H1 (cell line): ENCODE measurements around the gene KCNH5. TPM values are rescaled to one million over a fixed set of nuclear protein-coding genes. Genes with fewer than 3 reads are reported as not detected.

Experiments
- CTCF ChIA-PET: fragments of 300-600 bp; sonication (Branson Sonifier 250); formaldehyde crosslinking; loops from one replicate; lab custom pipeline; 2021; ENCODE audit not compliant: partially characterized antibody; lab: Charles Lee
- POLR2A ChIA-PET: fragments of 300-600 bp; sonication (Branson Sonifier 250); formaldehyde crosslinking; loops from one replicate; lab custom pipeline; 2021; ENCODE audit warnings: inconsistent platforms; ENCODE audit not compliant: partially characterized antibody; lab: Charles Lee
- DNase-seq, 2 experiments: peaks; one replicate each; pipeline versions ENCODE4 v3.0.0 to v3.0.0-alpha.2; 2010 to 2022; ENCODE audit warnings: low spot score in 2 of 2, low read depth in 1 of 2, mixed read lengths in 1 of 2
- FAIRE-seq: peaks from 2 replicates; lab custom pipeline; 2011; peaks lifted over from hg19 to GRCh38; lab: Jason Lieb, UNC
- H2AFZ ChIP-seq: 2 replicates; pipeline ENCODE4 v1.8.1; 2012; ENCODE audit warnings: low read length, inconsistent platforms
- H2AK5ac ChIP-seq: 2 replicates; pipeline ENCODE4 v1.6.1; 2013; ENCODE audit warnings: low read depth, low read length
- H2BK120ac ChIP-seq: replicated peaks from 2 replicates; pipeline ENCODE3; 2013; ENCODE audit warnings: low read depth, low read length, inconsistent platforms
- H2BK12ac ChIP-seq: 2 replicates; pipeline ENCODE4 v1.6.1; 2013; ENCODE audit warnings: low read depth, low read length
- H2BK15ac ChIP-seq: 2 replicates; pipeline ENCODE4 v1.6.1; 2013; ENCODE audit warnings: low read length
- H2BK20ac ChIP-seq: 2 replicates; pipeline ENCODE4 v1.6.1; 2013; ENCODE audit warnings: low read length
- H2BK5ac ChIP-seq: 2 replicates; pipeline ENCODE4 v1.6.1; 2013; ENCODE audit warnings: low read depth, low read length
- H3K14ac ChIP-seq: 2 replicates; pipeline ENCODE4 v1.6.1; 2013; ENCODE audit warnings: inconsistent platforms; ENCODE audit not compliant: insufficient read length
- H3K18ac ChIP-seq: 2 replicates; pipeline ENCODE4 v1.6.1; 2013; ENCODE audit warnings: low read length; ENCODE audit errors: extremely low read depth
- H3K23ac ChIP-seq: 2 replicates; pipeline ENCODE4 v1.6.1; 2013; ENCODE audit warnings: inconsistent platforms; ENCODE audit not compliant: insufficient read length
- H3K23me2 ChIP-seq: 2 replicates; pipeline ENCODE4 v1.6.1; 2013; ENCODE audit warnings: low read depth, low read length
- H3K27ac ChIP-seq: 2 replicates; pipeline ENCODE4 v1.6.1; 2011; ENCODE audit warnings: low read depth, low read length, inconsistent platforms
- H3K27me3 ChIP-seq, 4 experiments: replicated peaks in 1 of 4; 1 replicate in 1 of 4; 2 replicates in 3 of 4; pipeline versions ENCODE4 v1.6.1 to v1.8.1; 2011 to 2013; ENCODE audit warnings: low read length in 3 of 4, mild to moderate bottlenecking in 3 of 4, inconsistent platforms in 2 of 4, mixed read lengths in 2 of 4, moderate library complexity in 1 of 4; ENCODE audit not compliant: control insufficient read depth in 3 of 4, insufficient read depth in 3 of 4; ENCODE audit errors: extremely low read depth in 1 of 4
- H3K36me3 ChIP-seq, 4 experiments: 2 replicates each; pipeline versions ENCODE4 v1.6.1 to v1.8.1; 2011 to 2013; ENCODE audit warnings: mild to moderate bottlenecking in 4 of 4, low read length in 3 of 4, moderate library complexity in 2 of 4, control low read depth in 1 of 4, inconsistent platforms in 1 of 4; ENCODE audit not compliant: insufficient read depth in 4 of 4, control insufficient read depth in 2 of 4
- H3K4ac ChIP-seq: replicated peaks from 2 replicates; pipeline ENCODE3; 2013; ENCODE audit warnings: low read length, low read depth, mixed read lengths, inconsistent platforms; ENCODE audit not compliant: insufficient read length
- H3K4me1 ChIP-seq, 4 experiments: replicated peaks in 1 of 4; 1 replicate in 1 of 4; 2 replicates in 3 of 4; pipeline versions ENCODE4 v1.6.1 to v1.8.1; 2011 to 2013; ENCODE audit warnings: low read length in 3 of 4, inconsistent platforms in 2 of 4, mixed read lengths in 1 of 4; ENCODE audit not compliant: insufficient read depth in 4 of 4, control insufficient read depth in 3 of 4
- H3K4me2 ChIP-seq, 2 experiments: 2 replicates each; pipeline versions ENCODE4 v1.6.1 to v1.8.1; 2011 to 2013; ENCODE audit warnings: low read depth in 2 of 2, low read length in 2 of 2, control low read depth in 1 of 2, inconsistent platforms in 1 of 2, mild to moderate bottlenecking in 1 of 2; ENCODE audit not compliant: insufficient read depth in 1 of 2
- H3K4me3 ChIP-seq, 4 experiments: fragments of 200-600, 300-600 bp in 1 of 4; sonication (generic), shearing (Covaris generic), sonication (Bioruptor Twin) in 1 of 4; 2 replicates each; pipeline versions ENCODE4 v1.5.1 to v1.8.1; 2011 to 2016; ENCODE audit warnings: low read length in 4 of 4, low read depth in 3 of 4, control low read depth in 2 of 4, inconsistent platforms in 2 of 4, mild to moderate bottlenecking in 2 of 4, mixed read lengths in 1 of 4, moderate library complexity in 1 of 4; ENCODE audit not compliant: insufficient read depth in 2 of 4; ENCODE audit errors: extremely low read depth in 1 of 4
- H3K56ac ChIP-seq: replicated peaks from 2 replicates; pipeline ENCODE3; 2013; ENCODE audit warnings: low read depth, mild to moderate bottlenecking, mixed read lengths, low read length, inconsistent platforms; ENCODE audit not compliant: insufficient read length
- H3K79me1 ChIP-seq: 2 replicates; pipeline ENCODE4 v1.6.1; 2013; ENCODE audit warnings: low read depth, low read length, control low read depth
- H3K79me2 ChIP-seq, 2 experiments: 2 replicates each; pipeline versions ENCODE4 v1.6.1 to v1.8.1; 2012 to 2013; ENCODE audit warnings: low read length in 2 of 2, mild to moderate bottlenecking in 2 of 2, inconsistent platforms in 1 of 2; ENCODE audit not compliant: insufficient read depth in 2 of 2, control insufficient read depth in 1 of 2
- H3K9ac ChIP-seq, 4 experiments: replicated peaks in 1 of 4; 1 replicate in 1 of 4; 2 replicates in 3 of 4; pipeline versions ENCODE4 v1.6.1 to v1.8.1; 2011 to 2013; ENCODE audit warnings: low read depth in 3 of 4, low read length in 3 of 4, control low read depth in 2 of 4, mild to moderate bottlenecking in 2 of 4, moderate library complexity in 2 of 4, inconsistent platforms in 1 of 4; ENCODE audit errors: extremely low read depth in 1 of 4
- H3K9me3 ChIP-seq, 2 experiments: 2 replicates each; pipeline versions ENCODE4 v1.6.1 to v1.8.1; 2012 to 2013; ENCODE audit warnings: mild to moderate bottlenecking in 2 of 2, moderate library complexity in 2 of 2, control low read depth in 1 of 2, inconsistent platforms in 1 of 2, low read depth in 1 of 2, low read length in 1 of 2, mixed read lengths in 1 of 2; ENCODE audit not compliant: insufficient read depth in 2 of 2
- H4K20me1 ChIP-seq, 2 experiments: replicated peaks in 1 of 2; 2 replicates each; pipeline versions ENCODE3 to v1.8.1; 2011 to 2013; ENCODE audit warnings: inconsistent platforms in 2 of 2, low read length in 2 of 2, mild to moderate bottlenecking in 1 of 2; ENCODE audit not compliant: insufficient read depth in 2 of 2, control insufficient read depth in 1 of 2
- H4K5ac ChIP-seq: 2 replicates; pipeline ENCODE4 v1.6.1; 2013; ENCODE audit warnings: low read length, low read depth, mixed read lengths, inconsistent platforms; ENCODE audit not compliant: insufficient read length
- H4K8ac ChIP-seq: 2 replicates; pipeline ENCODE4 v1.8.0; 2013; ENCODE audit warnings: mild to moderate bottlenecking, moderate library complexity, low read length, inconsistent platforms; ENCODE audit not compliant: insufficient read depth; ENCODE audit errors: extremely low read depth
- H4K91ac ChIP-seq: replicated peaks from 2 replicates; pipeline ENCODE3; 2013; ENCODE audit warnings: low read length, mixed read lengths, inconsistent platforms; ENCODE audit not compliant: insufficient read length
- CBX5 ChIP-seq: fragments of 300-800, 300-1000 bp; sonication (generic); IDR thresholded peaks from 2 replicates; pipeline ENCODE4 v1.7.1; 2016; ENCODE audit warnings: antibody characterized with exemption, low read length, low read depth
- WGBS, 2 experiments: shearing (Covaris generic) in 1 of 2; methylation state at CpG; one replicate each; pipeline versions ENCODE4 v1.1.6 to v1.1.7; 2013 to 2015; ENCODE audit warnings: low lambda C conversion rate in 2 of 2, mixed read lengths in 2 of 2, inconsistent platforms in 1 of 2, low coverage in 1 of 2, missing lambda C conversion rate in 1 of 2; ENCODE audit not compliant: insufficient replicate concordance in 2 of 2, insufficient coverage in 1 of 2, insufficient read length in 1 of 2; ENCODE audit errors: extremely low coverage in 1 of 2, missing lambda C conversion rate in 1 of 2; 5-methylcytosine and 5-hydroxymethylcytosine counted together
- polyA plus RNA-seq, 7 experiments: library from polyadenylated mRNA; depleted of rRNA in 3 of 7; stranded (reverse) in 5 of 7; unstranded in 2 of 7; fragments of >200 nt in 5 of 7; fragments of 200-250 nt in 2 of 7; gene quantifications; 1 replicate in 5 of 7; 2 replicates in 1 of 7; 4 replicates in 1 of 7; pipeline versions ENCODE4 v1.2.1 to v1.2.3, GENCODE V29; 2011 to 2013; ENCODE audit warnings: missing spikeins in 2 of 7, mixed read lengths in 2 of 7
- total RNA-seq: library from RNA; stranded (reverse); fragmentation: NEBNext Ultra II Directional; extraction: Animal tissue kit (Norgen Biotek cat#: 25700); gene quantifications from 2 replicates; pipeline ENCODE4 v1.2.1, GENCODE V29; 2021

KCNH5 gene
- total and polyA plus RNA-seq, 2 of the 8 experiments (the other 6 are each of a cell fraction or from before 2014, with no cell fraction given) = 0.24 to 0.50 TPM

- no peak overlapping the region for H3K4me3 ChIP-seq
- H3K27me3 ChIP-seq = no peaks in the 10 kb centered on the region
- H3K4ac ChIP-seq = no peak overlapping the region
- H3K9me3 ChIP-seq = no peaks in the 10 kb centered on the region
- H3K36me3 ChIP-seq = no peaks in the 10 kb centered on the region
- POLR2A ChIA-PET = no interaction called here
- H3K79me1 ChIP-seq = no peaks in the 10 kb centered on the region
- H2BK5ac ChIP-seq = no peak overlapping the region
- H4K5ac ChIP-seq = no peak overlapping the region
- no peak overlapping the region for H3K23ac ChIP-seq
- no peak overlapping the region for H2AFZ ChIP-seq
- peaks cover 0 to 3% (median 0%) of the 10 kb centered on the region in 4 experiments; a peak in 4 of 7 replicates for H3K4me1 ChIP-seq
- no peak overlapping the region for H2AK5ac ChIP-seq
- DNase-seq (no peak), FAIRE-seq (no peak)
- H4K8ac ChIP-seq = no peak overlapping the region
- H4K91ac ChIP-seq = no peak overlapping the region
- no peak overlapping the region for H2BK20ac ChIP-seq
- no peaks in the 10 kb centered on the region for H3K23me2 ChIP-seq
- H3K4me2 ChIP-seq = peak overlapping the region in 1 of 2 experiments; percentile 42; a peak in 1 of 4 replicates
- H3K56ac ChIP-seq = no peak overlapping the region
- H2BK12ac ChIP-seq = no peak overlapping the region
- no peaks in the 10 kb centered on the region for H3K79me2 ChIP-seq
- H2BK15ac ChIP-seq = no peak overlapping the region
- no peak overlapping the region for H3K27ac ChIP-seq
- H3K14ac ChIP-seq = no peak overlapping the region
- H3K18ac ChIP-seq = no peak overlapping the region
- no peak for TF ChIP-seq CBX5
- CTCF ChIA-PET = interaction anchor here (0.6 kb wide), 1 partner anchor 370 kb away, joined by 3 read pairs; no protein-coding TSS in a partner anchor
- no peak overlapping the region for H2BK120ac ChIP-seq
- WGBS, 2 experiments = 79% methylated on average over 3 of the region's 3 CpGs; no CpG with 5 or more reads in 1 of the 2 experiments
- H4K20me1 ChIP-seq = no peaks in the 10 kb centered on the region
- H3K9ac ChIP-seq = no peak overlapping the region
Measured at GRCh38 chr14:62934439-62934838, 110.8 kb downstream of the KCNH5 start.
